ENCODE data around the gene HUS1.

The HUS1 gene

GRCh38 chr7:47915616-47915976 is 63.8 kb downstream of the HUS1 start:
- no peak for DNase-seq

GRCh38 chr7:47914717-47915615 is 64.4 kb downstream of the HUS1 start:
- no peak for DNase-seq

Data from central memory CD4-positive, alpha-beta T cell (primary cell).